ENCODE data around the gene ARL3. TPM values are rescaled to one million over a fixed set of nuclear protein-coding genes. Genes with fewer than 3 reads are reported as not detected.

ARL3 gene
- total and polyA plus RNA-seq, 9 donors: 9.5 to 25.6 (median 23.3) TPM

DNA sequence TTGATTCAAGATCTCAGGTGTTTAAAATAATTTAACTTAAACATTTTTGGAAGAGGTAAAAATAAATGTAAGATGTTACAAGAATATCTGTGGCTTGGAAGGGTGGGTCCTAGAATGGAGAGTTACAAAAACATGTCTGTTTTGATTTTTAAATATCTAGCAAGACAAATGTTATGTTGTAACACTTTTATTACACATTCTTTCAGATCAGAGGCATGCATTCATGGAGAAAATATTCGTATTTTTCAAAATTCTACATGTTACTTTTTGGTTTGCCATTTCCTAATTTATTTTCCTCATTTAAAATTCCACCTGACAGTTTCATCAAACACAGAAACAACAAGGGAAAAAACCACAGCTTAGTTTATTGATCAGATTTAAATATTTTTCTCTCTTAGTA lies 39.5 kb upstream of the ARL3 start:
- WGBS, 3 donors: 12 to 18% (median 15%) methylated on average over 1 of the region's 1 CpG
- peak overlapping the region in 1 of 2 donors; percentile 30 for H3K27ac ChIP-seq
- no peak for DNase-seq
- TF ChIP-seq, protein P1, sequence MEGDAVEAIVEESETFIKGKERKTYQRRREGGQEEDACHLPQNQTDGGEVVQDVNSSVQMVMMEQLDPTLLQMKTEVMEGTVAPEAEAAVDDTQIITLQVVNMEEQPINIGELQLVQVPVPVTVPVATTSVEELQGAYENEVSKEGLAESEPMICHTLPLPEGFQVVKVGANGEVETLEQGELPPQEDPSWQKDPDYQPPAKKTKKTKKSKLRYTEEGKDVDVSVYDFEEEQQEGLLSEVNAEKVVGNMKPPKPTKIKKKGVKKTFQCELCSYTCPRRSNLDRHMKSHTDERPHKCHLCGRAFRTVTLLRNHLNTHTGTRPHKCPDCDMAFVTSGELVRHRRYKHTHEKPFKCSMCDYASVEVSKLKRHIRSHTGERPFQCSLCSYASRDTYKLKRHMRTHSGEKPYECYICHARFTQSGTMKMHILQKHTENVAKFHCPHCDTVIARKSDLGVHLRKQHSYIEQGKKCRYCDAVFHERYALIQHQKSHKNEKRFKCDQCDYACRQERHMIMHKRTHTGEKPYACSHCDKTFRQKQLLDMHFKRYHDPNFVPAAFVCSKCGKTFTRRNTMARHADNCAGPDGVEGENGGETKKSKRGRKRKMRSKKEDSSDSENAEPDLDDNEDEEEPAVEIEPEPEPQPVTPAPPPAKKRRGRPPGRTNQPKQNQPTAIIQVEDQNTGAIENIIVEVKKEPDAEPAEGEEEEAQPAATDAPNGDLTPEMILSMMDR (IDR thresholded peaks at IDR 0.05): no peak
- no peak for TF ChIP-seq POLR2A (IDR thresholded peaks at IDR 0.05)
- no peak for TF ChIP-seq EP300 (IDR thresholded peaks at IDR 0.05)
- H3K9me3 ChIP-seq: no peaks in the 10 kb centered on the region
- intact Hi-C loops (cut with DNase I): loop anchor here in 1 of 4 donors (5.0 kb wide), 1 partner anchor 64 kb away; no protein-coding TSS in a partner anchor
- H3K4me1 ChIP-seq (ENCODE audit: insufficient read depth): peaks cover 14% of the 10 kb centered on the region
- H3K36me3 ChIP-seq: no peaks in the 10 kb centered on the region
- no peak overlapping the region for H3K4me3 ChIP-seq
- H3K27me3 ChIP-seq: no peaks in the 10 kb centered on the region

DNA sequence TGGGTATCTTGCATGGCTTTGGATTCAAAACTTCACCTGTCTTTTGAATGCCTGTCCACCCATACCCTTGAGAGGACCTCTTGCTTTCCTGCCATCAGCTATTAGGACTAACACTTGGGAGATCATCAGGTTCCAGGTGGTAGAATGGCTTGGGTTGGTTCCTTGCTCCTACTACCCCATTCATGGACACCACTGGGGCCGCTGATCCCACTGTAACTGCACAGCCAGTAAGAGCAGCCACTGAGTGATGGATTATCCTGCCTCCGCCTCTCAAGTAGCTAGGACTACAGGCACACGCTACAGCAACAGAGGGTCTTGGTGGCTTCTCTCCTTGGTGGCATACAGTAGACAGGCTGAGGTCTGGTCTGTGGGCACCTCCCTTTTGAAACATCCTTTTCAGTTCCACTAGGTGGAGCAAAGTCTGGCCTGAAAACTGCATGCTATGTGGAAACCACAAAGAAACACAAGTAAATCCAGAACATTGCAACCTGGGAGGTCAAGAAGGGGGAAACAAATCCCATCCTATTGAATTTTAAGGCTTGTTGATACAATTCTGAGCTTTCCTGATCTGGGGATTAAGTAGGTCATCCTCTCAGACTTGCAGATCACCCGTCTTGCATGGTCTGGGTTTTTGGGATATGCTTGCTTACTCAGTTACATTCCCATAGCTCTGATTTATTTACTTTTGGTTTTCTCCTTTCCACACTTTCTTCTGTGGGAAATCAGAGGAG lies 38.9 kb upstream of the ARL3 start:
- Histone ChIP-seq H3K27ac (peak overlapping the region; percentile 43 to 53), H3K27me3 (no peaks in the 10 kb centered on the region), H3K4me3 (no peak overlapping the region), H3K4me1 (ENCODE audit: insufficient read depth) (peaks cover 12% of the 10 kb centered on the region), H3K9me3 (no peaks in the 10 kb centered on the region), H3K36me3 (no peaks in the 10 kb centered on the region)
- TF ChIP-seq, protein P1 (IDR thresholded peaks at IDR 0.05): peak in 2 of 3 donors; percentile 53 to 54
- TF ChIP-seq POLR2A (IDR thresholded peaks at IDR 0.05): no peak
- intact Hi-C loops (cut with DNase I): loop anchor here in 1 of 4 donors (5.0 kb wide), 1 partner anchor 64 kb away; no protein-coding TSS in a partner anchor
- peak in 3 of 5 donors; percentile 27 to 47 (median 38) for DNase-seq
- WGBS, 3 donors: 67 to 72% (median 68%) methylated on average over 4 of the region's 4 CpGs

DNA sequence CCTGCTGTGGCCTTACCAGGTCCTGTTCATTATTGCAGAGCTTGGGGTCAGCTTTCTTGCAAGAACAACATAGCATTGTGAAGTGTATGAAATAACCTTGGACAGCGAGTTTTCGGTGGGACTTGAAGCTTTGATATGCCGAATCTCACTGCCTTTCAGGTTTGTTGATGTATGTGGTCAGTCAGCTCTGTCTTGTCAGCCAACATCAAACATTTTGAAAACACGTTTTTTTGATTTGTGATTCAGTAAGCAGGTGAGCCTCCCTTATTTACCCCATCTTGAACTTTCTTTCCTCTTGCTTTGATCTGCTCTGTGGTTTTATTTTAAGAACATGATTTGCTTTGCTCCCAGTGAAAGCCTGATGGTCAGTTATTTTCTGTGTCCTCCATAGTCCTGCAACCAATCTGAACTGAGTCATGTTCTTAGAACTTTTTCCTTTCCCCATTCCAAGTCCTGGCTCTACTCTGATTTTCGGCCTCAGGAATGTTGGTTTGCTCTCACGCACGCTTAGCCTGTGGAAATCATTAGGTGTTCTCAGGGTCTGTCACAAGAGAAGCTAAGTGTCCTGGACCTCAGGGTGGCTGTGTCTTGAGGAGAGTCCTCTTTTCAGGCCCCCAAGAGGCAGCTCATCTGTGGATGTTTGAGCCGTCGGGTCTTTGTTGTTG lies 38.2 kb upstream of the ARL3 start:
- Histone ChIP-seq H3K9me3 (no peaks in the 10 kb centered on the region), H3K36me3 (no peaks in the 10 kb centered on the region), H3K27me3 (no peaks in the 10 kb centered on the region), H3K4me3 (no peak overlapping the region), H3K4me1 (ENCODE audit: insufficient read depth) (peaks cover 12% of the 10 kb centered on the region), H3K27ac (peak overlapping the region; percentile 43 to 53)
- 51 to 60% (median 51%) methylated on average over 9 of the region's 9 CpGs for WGBS, 3 donors
- peak in 3 of 5 donors; percentile 9 to 49 (median 10) for DNase-seq
- intact Hi-C loops (cut with DNase I): loop anchor here in 1 of 4 donors (5.0 kb wide), 1 partner anchor 65 kb away; no protein-coding TSS in a partner anchor
- TF ChIP-seq POLR2A (IDR thresholded peaks at IDR 0.05): no peak
- TF ChIP-seq, protein P1 (IDR thresholded peaks at IDR 0.05): no peak
- TF ChIP-seq EP300 (IDR thresholded peaks at IDR 0.05): peak; percentile 6

DNA sequence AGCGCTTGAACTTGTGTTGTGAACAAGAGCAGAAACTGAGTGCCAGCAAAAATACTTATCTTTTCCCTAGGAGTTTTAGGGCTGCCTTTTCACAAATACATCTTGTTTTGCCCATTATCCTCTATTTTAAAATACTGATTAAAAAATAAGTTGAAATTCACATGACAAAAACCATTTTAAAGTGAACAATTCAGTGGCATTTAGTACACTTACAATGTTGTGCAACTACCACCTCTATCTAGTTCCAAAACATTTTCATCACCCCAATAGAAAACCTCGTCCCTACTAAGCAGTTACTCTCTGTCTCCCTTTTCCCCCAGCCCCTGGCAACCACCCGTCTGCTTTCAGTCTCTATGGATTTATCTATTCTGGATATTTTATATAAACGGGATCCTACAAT lies 31.0 kb upstream of the ARL3 start:
- no peak for TF ChIP-seq EP300 (IDR thresholded peaks at IDR 0.05)
- TF ChIP-seq, protein P1 (IDR thresholded peaks at IDR 0.05): no peak
- TF ChIP-seq POLR2A (IDR thresholded peaks at IDR 0.05): no peak
- H3K4me3 ChIP-seq: peak overlapping the region; percentile 81
- peaks cover 4% of the 10 kb centered on the region for H3K4me1 ChIP-seq (ENCODE audit: insufficient read depth)
- H3K9me3 ChIP-seq: no peaks in the 10 kb centered on the region
- 24 to 39% (median 34%) methylated on average over 4 of the region's 4 CpGs for WGBS, 3 donors
- no peaks in the 10 kb centered on the region for H3K27me3 ChIP-seq
- no peak for DNase-seq
- H3K27ac ChIP-seq: no peak overlapping the region
- H3K36me3 ChIP-seq: no peaks in the 10 kb centered on the region
- intact Hi-C loops (cut with DNase I): no loop called here
